Stimulated activated CD4-positive, alpha-beta T cell treated with anti-CD3 and anti-CD28 coated beads, Interleukin-12 subunit alpha, Interleukin-12 subunit beta, amount 100 ng/mL, for 4 hours (primary cell): Measurements from ENCODE around the gene ATE1.

Experiments
- DNase-seq: peaks from one replicate; pipeline ENCODE4 v3.0.0-alpha.2; 2020

ATE1 gene

GRCh38 chr10:121865554-121865953, 62.3 kb downstream of the ATE1 start:
- DNase-seq, result no peak

GRCh38 chr10:121864653-121865052, 63.2 kb downstream of the ATE1 start:
- no peak for DNase-seq

- DNase-seq, result no peak
Observed at GRCh38 chr10:121864168-121864567, 63.7 kb downstream of the ATE1 start.

GRCh38 chr10:121862649-121863048, 65.2 kb downstream of the ATE1 start:
- DNase-seq, result no peak

- no peak for DNase-seq
Observed at GRCh38 chr10:121862042-121862441, 65.8 kb downstream of the ATE1 start.

GRCh38 chr10:121860810-121861209, 67.0 kb downstream of the ATE1 start:
- DNase-seq, result no peak

- DNase-seq, result no peak
Observed at GRCh38 chr10:121854809-121855445, 72.9 kb downstream of the ATE1 start.

GRCh38 chr10:121853950-121854349, 73.9 kb downstream of the ATE1 start:
- no peak for DNase-seq

GRCh38 chr10:121851786-121852185, 76.0 kb downstream of the ATE1 start:
- DNase-seq, result no peak

- DNase-seq, result no peak
Observed at GRCh38 chr10:121848082-121848481, 79.7 kb downstream of the ATE1 start.

- no peak for DNase-seq
Observed at GRCh38 chr10:121846555-121846954, 81.3 kb downstream of the ATE1 start.

GRCh38 chr10:121845044-121845784, 82.6 kb downstream of the ATE1 start:
- DNase-seq, result no peak

- DNase-seq, result no peak
Observed at GRCh38 chr10:121844537-121844936, 83.3 kb downstream of the ATE1 start.

- DNase-seq, result no peak
Observed at GRCh38 chr10:121843379-121843778, 84.5 kb downstream of the ATE1 start.

- DNase-seq, result no peak
Observed at GRCh38 chr10:121841862-121842261, 86.0 kb downstream of the ATE1 start.

- no peak for DNase-seq
Observed at GRCh38 chr10:121838931-121839330, 88.9 kb downstream of the ATE1 start.

GRCh38 chr10:121838149-121838548, 89.7 kb downstream of the ATE1 start:
- DNase-seq, result no peak

- DNase-seq, result no peak
Observed at GRCh38 chr10:121836171-121836570, 91.7 kb downstream of the ATE1 start.

GRCh38 chr10:121835376-121835775, 92.5 kb downstream of the ATE1 start:
- no peak for DNase-seq

- no peak for DNase-seq
Observed at GRCh38 chr10:121834757-121835156, 93.1 kb downstream of the ATE1 start.

- DNase-seq, result no peak
Observed at GRCh38 chr10:121833387-121833786, 94.4 kb downstream of the ATE1 start.

- no peak for DNase-seq
Observed at GRCh38 chr10:121832647-121833046, 95.2 kb downstream of the ATE1 start.

- no peak for DNase-seq
Observed at GRCh38 chr10:121831777-121832176, 96.1 kb downstream of the ATE1 start.

- no peak for DNase-seq
Observed at GRCh38 chr10:121831237-121831636, 96.6 kb downstream of the ATE1 start.

- DNase-seq, result no peak
Observed at GRCh38 chr10:121830101-121830500, 97.7 kb downstream of the ATE1 start.
